Mucosa of descending colon (tissue), 3 donors: ENCODE results near the gene SPPL3. TPM values are rescaled to one million over a fixed set of nuclear protein-coding genes. Genes with fewer than 3 reads are reported as not detected.

Experiments used
- ATAC-seq: fragments of 200-7000 bp; cut with Tn5 transposase; one replicate; pipeline ENCODE4 v1.9.1; 2020; ENCODE audit warnings: mild to moderate bottlenecking, moderate library complexity
- DNase-seq, 3 donors: peaks; one replicate each; pipeline ENCODE4 v3.0.0-alpha.2; 2020
- H3K36me3 ChIP-seq: fragments of 200-600 bp; one replicate; pipeline ENCODE4 v1.8.0; 2021; ENCODE audit warnings: low read depth, mild to moderate bottlenecking
- H3K4me1 ChIP-seq: fragments of 200-600 bp; one replicate; pipeline ENCODE4 v1.8.0; 2021; ENCODE audit warnings: low read depth, mild to moderate bottlenecking
- H3K4me3 ChIP-seq: fragments of 200-600 bp; one replicate; pipeline ENCODE4 v1.8.0; 2021; ENCODE audit warnings: mild to moderate bottlenecking
- H3K9me3 ChIP-seq: fragments of 200-600 bp; one replicate; pipeline ENCODE4 v1.8.0; 2021; ENCODE audit warnings: mild to moderate bottlenecking
- CTCF ChIP-seq: fragments of 200-600 bp; IDR thresholded peaks from one replicate; pipeline ENCODE4 v1.8.0; 2022; ENCODE audit warnings: antibody characterized with exemption, mild to moderate bottlenecking
- intact Hi-C, 2 donors: fragments of 100-400 bp; cut with DNase I in 1 of 2; cut with micrococcal nuclease in 1 of 2; formaldehyde crosslinking; loops; one replicate each; pipeline versions ENCODE4 v1.11.0 to v1.11.1; 2022; cut with DNase I, micrococcal nuclease
- total RNA-seq, 3 donors: library from RNA; stranded (reverse); fragmentation: NEBNext Ultra II Directional in 2 of 3; extraction: Animal tissue kit (Norgen Biotek cat#: 25700) in 2 of 3; gene quantifications; one replicate each; pipeline versions ENCODE4 v1.2.1 to v1.2.4, GENCODE V29; 2021 to 2023
- donor health status: DM: no; HTN: no; CAD: no; lungs with moderate emphysema.
- donor health status: DM: no; HTN: no; CAD: no.
- donor health status: DM: no; HTN: yes; CAD: no.

SPPL3 gene
- total RNA-seq, 3 donors from 2014 or later = 51.8 to 72.1 (median 65.6) TPM

DNA sequence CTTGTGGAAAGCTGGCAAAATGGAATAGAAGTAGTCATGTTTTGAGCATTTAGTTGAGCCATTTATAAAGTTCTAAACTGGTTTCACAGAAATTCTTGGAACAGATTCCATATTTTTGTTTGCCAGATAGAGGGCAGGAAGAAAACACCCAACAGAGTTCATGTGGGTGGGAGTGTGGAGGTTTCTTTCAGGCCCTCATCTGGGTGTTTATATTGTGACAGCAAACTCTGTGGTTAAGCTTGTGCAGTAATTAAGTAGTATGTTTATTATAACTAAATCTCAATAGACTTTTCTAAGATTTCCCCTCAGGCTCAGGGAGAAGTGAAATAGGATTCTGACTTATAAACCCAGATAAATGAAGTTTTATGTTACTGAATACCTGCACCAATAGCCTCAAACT lies 57.4 kb downstream of the SPPL3 start:
- Histone ChIP-seq H3K4me1 (peaks cover 11% of the 10 kb centered on the region), H3K36me3 (no peaks in the 10 kb centered on the region), H3K9me3 (no peaks in the 10 kb centered on the region), H3K4me3 (no peak overlapping the region)
- ATAC-seq (no peak), DNase-seq (no peak)
- intact Hi-C loops = no loop called here
- no peak for TF ChIP-seq CTCF

DNA sequence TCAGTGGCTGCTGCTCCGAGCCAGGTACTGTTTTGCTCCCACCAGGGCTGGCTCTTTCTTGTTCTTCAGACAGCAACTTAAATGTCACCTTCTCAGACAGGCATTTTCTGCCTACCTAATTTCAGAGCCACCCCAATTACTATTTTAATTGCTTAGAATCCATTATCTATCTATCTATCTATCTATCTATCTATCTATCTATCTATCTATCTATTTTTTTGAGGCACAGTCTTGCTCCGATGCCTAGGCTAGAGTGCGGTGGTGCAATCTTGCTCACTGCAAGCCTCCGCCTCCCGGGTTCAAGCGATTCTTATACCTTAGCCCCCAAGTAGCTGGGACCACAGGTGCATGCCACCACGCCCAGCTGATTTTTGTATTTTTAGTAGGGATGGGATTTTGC lies 58.5 kb downstream of the SPPL3 start:
- intact Hi-C loops = no loop called here
- peaks cover 11% of the 10 kb centered on the region for H3K4me1 ChIP-seq
- DNase-seq = no peak
- H3K9me3 ChIP-seq = no peaks in the 10 kb centered on the region
- ATAC-seq = no peak
- no peaks in the 10 kb centered on the region for H3K36me3 ChIP-seq
- no peak for TF ChIP-seq CTCF
- H3K4me3 ChIP-seq = no peak overlapping the region

GRCh38 chr12:120844768-120845449 lies 59.2 kb downstream of the SPPL3 start:
- ATAC-seq = no peak
- H3K4me3 ChIP-seq = no peak overlapping the region
- TF ChIP-seq CTCF = no peak
- no peaks in the 10 kb centered on the region for H3K36me3 ChIP-seq
- DNase-seq = no peak
- H3K4me1 ChIP-seq = peaks cover 11% of the 10 kb centered on the region
- intact Hi-C loops = no loop called here
- no peaks in the 10 kb centered on the region for H3K9me3 ChIP-seq

- Histone ChIP-seq H3K4me3 (no peak overlapping the region), H3K9me3 (no peaks in the 10 kb centered on the region), H3K36me3 (no peaks in the 10 kb centered on the region), H3K4me1 (peaks cover 11% of the 10 kb centered on the region)
- intact Hi-C loops = no loop called here
- no peak for TF ChIP-seq CTCF
- ATAC-seq (no peak), DNase-seq (no peak)
Observed at GRCh38 chr12:120844297-120844696, 59.9 kb downstream of the SPPL3 start.

GRCh38 chr12:120843472-120843871 lies 60.7 kb downstream of the SPPL3 start:
- Histone ChIP-seq H3K36me3 (no peaks in the 10 kb centered on the region), H3K4me3 (no peak overlapping the region), H3K4me1 (peaks cover 11% of the 10 kb centered on the region), H3K9me3 (no peaks in the 10 kb centered on the region)
- no peak for TF ChIP-seq CTCF
- intact Hi-C loops = no loop called here
- DNase-seq = no peak
- ATAC-seq = no peak

GRCh38 chr12:120842595-120842994 lies 61.6 kb downstream of the SPPL3 start:
- intact Hi-C loops = no loop called here
- H3K4me1 ChIP-seq = peaks cover 6% of the 10 kb centered on the region
- H3K4me3 ChIP-seq = no peak overlapping the region
- TF ChIP-seq CTCF = no peak
- ATAC-seq (no peak), DNase-seq (no peak)
- no peaks in the 10 kb centered on the region for H3K9me3 ChIP-seq
- no peaks in the 10 kb centered on the region for H3K36me3 ChIP-seq
